GM10847 (cell line): Measurements from ENCODE around the gene UGT1A3.

Source experiments
- POLR2A ChIP-seq: IDR thresholded peaks from 2 replicates; pipeline ENCODE4 v1.6.1; 2011; ENCODE audit not compliant: insufficient read length; ENCODE audit errors: extremely low read depth

The UGT1A3 gene

DNA sequence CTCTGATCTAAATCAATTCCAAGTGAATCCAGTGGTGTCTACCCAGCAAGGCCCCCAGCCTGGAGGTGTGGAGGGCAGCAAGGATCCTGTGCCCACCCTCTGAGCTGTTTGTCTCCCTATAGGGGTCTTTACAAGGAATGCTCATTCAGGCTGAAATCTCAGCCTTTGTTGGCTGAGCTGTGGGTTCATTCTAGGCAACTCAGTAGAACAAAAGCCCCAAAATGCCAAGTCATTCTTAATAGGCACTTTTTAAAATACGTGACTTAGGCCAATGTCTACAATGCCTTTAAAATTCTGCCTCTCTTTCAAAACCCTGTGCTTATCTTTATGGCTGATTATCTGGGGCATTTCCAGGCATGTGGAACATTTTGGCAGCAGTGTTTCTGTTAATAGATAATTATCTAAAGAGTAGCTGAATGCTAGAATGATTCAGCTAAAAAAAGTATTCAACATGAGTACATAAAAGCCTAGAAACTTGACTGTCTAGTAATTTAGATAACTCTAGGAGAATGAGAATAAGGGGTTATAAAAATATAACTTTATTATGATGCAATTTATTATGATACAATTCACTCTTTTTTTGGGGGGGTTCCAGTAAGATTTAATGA lies 28.7 kb upstream of the UGT1A3 start:
- no peak for TF ChIP-seq POLR2A

DNA sequence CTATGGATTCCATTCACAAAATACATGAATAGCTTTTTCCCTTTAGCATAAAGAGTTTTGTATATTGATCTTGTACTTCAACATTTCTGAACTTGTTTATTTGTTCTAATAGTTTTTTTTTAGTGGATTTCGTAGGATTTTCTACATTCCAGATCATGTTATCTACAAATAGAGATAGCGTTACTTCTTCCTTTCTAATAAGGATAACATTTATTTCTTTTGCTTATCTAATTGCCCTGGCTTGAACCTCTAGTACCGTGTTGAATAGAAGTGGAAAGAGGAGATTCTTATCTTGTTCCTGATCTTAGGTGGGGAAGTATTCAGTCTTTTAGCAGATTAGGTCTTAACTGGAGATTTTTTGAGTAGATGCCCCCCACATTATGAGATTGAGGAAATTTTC lies 26.6 kb upstream of the UGT1A3 start:
- no peak for TF ChIP-seq POLR2A

DNA sequence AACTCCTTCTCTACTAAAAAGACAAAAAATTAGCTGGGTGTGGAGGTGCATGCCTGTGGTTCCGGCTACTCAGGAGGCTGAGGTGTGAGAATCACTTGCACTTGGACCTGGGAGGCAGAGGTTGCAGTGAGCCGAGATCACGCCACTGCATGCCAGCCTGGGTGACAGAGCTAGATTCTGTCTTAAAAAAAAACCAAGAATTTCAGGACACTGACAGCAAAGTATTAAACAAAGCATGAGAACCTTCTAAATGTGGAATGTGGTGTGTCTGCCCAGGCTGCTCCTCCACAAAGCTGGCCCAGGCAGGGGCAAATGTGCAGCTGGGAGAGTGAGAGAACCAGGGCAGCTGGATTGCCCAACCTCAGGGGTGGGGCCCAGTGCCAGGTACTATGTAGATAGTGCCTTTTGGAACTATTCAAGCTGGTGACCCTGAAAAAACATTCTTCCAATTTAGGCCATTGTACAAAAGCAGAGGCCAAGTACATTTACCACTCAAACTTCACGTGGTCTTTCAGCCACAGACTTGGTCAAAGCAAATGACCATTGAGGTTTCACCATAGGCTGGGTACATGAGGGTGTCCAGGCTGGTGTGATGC lies 22.8 kb upstream of the UGT1A3 start:
- TF ChIP-seq POLR2A, result no peak

DNA sequence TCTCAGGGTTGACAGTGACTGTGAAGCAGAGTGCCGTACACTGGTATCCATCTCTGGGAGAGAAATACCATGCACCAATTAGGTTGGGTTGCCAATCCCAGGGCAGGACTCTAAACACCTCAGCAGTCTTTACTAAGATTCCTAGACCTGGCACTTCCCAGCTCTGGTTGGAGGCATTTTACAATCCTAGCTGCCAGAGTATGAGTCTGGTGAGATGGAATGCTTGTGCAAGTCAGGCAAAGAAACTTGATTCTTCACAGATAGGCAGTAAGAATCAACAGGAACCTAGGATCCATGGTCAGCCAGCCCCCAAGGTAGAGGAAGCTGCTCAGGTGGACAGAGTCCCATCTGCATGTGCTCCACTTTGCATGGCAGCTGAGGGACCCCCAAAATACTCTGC lies 22.1 kb upstream of the UGT1A3 start:
- no peak for TF ChIP-seq POLR2A

DNA sequence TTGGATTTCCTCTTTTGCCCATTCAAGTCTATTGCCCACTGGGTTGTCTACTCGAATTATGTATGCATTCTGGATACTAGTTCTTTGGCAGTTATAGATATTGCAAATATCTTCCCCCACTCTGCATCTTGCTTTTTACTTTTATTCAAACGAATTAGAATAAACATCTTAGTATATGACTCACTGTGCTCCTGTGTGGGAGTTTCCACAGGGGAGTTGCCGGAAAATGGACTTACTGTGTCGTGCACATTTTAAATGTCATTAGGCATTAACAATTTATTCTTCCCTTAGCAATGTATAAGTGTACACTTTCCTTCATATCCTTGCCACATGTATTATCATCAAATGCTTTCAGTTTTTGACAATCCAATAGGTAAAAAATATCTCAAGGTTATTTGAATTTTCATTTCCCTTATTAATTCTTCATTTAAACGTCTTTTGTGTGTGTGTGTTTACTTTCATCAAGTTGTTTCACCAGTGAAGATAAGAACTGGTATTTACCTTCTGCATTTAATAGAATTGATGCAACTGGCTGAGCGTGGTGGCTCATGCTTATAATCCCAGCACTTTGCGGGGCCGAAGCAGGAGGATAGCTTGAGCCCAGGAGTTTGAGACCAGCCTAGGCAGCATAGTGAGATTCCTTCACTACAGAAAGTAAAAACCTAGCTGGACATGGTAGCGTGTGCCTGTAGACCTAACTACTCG lies 20.8 kb upstream of the UGT1A3 start:
- no peak for TF ChIP-seq POLR2A

DNA sequence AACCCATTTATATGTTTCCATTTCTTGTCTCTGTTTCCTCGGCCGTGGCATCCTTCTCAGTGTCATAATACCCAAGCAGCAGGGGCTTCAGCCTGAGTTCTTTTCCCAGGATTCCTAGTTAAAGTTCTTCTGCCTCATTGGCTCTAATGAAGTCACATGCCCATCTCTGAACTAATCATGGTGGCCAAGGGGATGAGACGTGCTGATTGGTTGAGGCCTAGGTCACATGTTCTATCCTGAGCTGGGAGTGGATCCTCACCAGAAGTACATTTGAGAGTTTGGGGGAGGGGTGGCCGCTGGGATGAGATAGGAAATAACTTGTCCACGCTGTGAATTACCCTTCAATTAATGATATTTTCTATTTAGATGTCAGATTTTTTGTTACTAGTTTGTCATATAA lies 19.9 kb upstream of the UGT1A3 start:
- TF ChIP-seq POLR2A, result no peak

DNA sequence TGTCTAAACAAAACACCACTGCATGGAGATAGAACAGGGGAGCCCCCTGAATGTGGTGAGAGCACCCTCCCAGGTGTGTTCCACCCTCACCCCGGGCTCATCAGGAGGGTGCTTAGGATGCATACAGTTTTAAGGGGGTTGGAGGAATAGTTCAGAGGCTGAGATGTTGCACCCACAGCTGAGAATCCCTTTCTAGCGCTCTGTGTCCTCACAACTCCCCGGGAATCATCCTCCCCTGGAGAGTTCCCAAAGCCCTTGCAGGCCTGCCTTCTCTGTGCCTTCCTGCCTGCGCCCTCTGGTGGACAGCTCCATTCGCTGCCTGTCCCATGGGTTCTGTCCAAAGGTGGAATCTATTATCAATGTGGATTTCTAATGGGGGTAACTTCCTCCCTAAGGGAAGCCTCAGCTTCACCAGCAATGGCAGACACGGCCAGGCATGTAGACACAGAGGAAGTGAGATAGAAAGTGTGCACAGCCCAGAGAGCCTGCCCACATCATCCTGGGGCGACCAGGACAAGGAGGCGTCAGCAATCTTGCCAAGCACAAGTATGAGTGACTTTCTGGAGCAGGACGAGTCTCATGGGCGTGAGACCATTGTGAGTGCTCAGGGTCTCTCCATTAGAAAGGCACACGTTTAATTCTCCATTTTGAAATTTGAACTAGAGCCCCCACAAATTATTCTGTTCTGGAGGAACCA lies 17.4 kb upstream of the UGT1A3 start:
- no peak for TF ChIP-seq POLR2A

DNA sequence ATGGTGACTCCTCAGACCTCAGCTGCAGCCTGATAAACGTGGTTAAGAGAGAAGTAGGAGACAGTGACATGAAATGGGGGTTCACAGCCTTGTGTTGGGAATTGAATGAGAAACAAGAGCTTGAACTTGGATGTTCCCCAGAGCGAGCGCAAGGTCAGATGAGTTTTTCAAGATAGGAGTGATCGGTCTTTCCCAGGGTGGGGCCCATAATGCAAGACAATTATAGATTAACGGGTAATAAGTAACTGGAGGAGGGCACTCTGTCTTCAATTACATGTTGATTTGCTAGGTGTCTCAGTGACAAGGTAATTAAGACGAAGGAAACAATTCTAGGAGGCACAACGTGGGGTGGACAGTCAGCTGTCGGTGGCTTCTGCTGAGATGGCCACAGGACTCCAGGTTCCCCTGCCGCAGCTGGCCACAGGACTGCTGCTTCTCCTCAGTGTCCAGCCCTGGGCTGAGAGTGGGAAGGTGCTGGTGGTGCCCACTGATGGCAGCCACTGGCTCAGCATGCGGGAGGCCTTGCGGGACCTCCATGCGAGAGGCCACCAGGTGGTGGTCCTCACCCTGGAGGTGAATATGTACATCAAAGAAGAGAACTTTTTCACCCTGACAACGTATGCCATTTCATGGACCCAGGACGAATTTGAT lies 16.1 kb upstream of the UGT1A3 start, which contains the start of gene UGT1A5:
Gene UGT1A5, plus strand, starts transcription at position 297 of the 651 bp plus-strand sequence. Its CDS starts 85 bp downstream, at position 382.
- no peak for TF ChIP-seq POLR2A

GRCh38 chr2:233713262-233713615 lies 15.6 kb upstream of the UGT1A3 start:
- no peak for TF ChIP-seq POLR2A

DNA sequence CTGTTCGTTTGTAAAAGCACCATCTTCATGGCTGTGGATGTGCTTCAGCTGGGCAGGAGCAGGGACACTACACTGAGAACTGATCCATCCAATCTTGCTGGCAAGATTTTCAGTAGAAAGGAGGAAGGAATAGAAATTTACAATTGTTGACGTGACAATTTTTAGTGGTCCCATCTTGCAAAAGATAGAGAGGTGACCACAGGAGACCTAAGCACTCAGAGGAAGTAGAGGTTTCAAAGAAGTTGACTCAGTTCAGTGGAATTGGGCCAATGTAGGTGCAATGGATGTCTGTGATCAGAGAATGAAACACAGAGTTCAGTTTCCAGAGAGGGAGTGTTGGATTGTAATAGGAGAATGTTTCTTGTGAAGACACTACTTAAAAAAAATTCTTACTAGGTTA lies 14.7 kb upstream of the UGT1A3 start:
- TF ChIP-seq POLR2A, result no peak

DNA sequence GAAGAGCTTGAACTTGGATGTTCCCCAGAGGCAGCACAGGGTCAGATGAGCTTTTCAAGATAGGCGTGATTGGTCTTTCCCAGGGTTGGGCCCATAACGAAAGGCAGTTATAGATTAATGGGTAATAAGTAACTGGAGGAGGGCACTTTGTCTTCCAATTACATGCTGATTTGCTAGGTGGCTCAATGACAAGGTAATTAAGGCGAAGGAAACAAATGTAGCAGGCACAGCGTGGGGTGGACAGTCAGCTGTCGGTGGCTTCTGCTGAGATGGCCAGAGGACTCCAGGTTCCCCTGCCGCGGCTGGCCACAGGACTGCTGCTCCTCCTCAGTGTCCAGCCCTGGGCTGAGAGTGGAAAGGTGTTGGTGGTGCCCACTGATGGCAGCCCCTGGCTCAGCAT lies 10.3 kb upstream of the UGT1A3 start, which contains the start of gene UGT1A4:
Gene UGT1A4, plus strand, starts transcription at position 185 of the 400 bp plus-strand sequence. Its CDS starts 85 bp downstream, at position 270.
- no peak for TF ChIP-seq POLR2A

- TF ChIP-seq POLR2A, result no peak
Measured at GRCh38 chr2:233740870-233741269, 12.0 kb downstream of the UGT1A3 start.

- TF ChIP-seq POLR2A, result no peak
Measured at GRCh38 chr2:233743464-233744259, 14.8 kb downstream of the UGT1A3 start.

DNA sequence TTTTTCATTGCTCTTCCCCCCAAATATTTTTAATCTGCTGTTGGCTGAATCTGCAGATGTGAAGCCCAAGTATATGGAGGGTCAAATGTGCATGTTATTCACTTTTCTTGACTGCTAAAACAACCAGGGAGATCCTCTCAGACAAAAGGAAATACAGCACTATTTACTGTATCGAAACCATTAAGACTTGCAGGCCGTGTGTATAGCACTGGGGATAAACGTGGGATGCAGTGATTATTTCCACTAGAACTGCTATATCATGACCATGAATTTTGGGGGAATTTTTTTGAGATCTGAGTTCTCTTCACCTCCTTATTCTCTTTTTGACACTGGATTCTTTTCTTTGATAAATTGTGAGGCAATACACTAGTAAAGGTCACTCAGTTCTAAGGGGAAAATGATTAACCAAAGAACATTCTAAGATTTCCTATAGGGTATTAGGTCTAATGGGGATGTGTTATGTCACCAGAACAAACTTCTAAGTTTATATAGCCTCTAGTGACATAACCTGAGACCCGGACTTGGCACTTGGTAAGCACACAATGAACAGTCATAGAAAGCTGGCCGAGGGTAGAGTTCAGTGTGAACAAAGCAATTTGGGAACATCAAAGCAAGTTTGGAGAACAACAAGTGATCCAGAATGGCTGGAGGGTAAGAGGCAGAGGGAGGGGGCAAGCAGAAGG lies 16.4 kb downstream of the UGT1A3 start:
- TF ChIP-seq POLR2A, result no peak
